ENCODE results near the gene KLK6.
"Not testable (repeated sequence)": the region's sequence is repeated elsewhere in the genome, so short reads cannot be mapped to it uniquely, and the experiment has no call there.

Gene KLK6

DNA sequence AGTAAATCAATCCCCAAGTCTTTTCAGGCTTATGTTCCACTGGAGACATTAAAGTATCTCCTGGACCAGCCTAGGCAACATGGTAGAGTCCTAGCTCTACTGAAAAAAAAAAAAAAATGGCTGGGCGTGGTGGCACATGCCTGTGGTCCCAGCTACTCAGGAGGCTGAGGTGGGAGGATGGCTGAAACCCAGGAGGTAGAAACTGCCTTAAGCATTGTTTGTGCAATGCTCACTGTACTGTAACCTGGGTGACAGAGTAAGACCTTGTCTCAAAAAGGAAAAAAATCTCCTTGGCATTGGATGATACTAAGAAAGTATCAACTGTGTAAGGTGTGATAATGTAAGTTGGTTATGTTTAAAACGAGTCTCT lies 23.3 kb upstream of the KLK6 start:
- no peak for DNase-seq (ENCODE audit: low read depth in 2 of 2)

DNA sequence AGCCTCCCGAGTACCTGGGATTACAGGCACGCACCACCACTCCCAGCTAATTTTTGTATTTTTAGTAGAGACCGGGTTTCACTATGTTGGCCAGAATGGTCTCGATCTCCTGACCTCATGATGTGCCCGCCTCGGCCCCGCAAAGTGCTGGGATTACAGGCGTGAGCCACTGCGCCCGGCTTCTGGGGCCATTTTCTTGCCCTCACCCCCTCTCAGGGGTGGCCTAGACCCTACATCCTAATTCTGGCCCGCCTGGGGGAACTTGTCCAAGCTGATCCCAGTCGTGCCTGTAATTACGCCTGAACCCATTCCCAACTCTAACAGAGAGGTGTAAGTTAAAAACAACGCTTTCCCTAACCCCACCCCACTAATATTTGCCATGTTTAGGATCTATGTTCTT lies 15.0 kb upstream of the KLK6 start:
- not testable (repeated sequence) for DNase-seq (ENCODE audit: low read depth in 2 of 2)

GRCh38 chr19:50983625-50984292 lies 14.4 kb upstream of the KLK6 start, which contains the start of gene KLK7:
Gene KLK7, minus strand, starts transcription at chr19:50983917. Its CDS starts 1,518 bp downstream, at chr19:50982399.
- no peak for DNase-seq (ENCODE audit: low read depth in 2 of 2)

GRCh38 chr19:50982186-50982585 lies 12.8 kb upstream of the KLK6 start:
- DNase-seq (ENCODE audit: low read depth in 2 of 2) = no peak

- no peak for DNase-seq (ENCODE audit: low read depth in 2 of 2)
Observed at GRCh38 chr19:50981587-50982146, 12.3 kb upstream of the KLK6 start.

DNA sequence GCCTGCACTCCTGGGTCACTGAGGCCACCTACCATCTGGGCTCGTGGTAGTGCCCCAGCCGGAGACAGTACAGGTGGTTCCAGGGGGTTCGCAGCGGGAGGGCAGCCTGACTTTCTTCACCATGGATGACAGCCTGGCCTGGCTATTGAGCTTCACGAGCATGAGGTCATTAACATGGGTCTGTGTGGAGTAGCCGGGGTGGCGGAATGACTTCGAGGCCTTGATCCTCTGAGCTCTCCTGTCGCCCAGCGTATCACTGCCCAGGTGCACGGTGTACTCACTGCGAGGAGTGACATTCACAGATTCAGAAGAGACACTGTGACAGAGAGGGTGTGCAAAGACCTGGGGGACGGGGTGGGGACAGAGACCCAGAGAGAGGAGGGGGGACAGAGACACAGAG lies 10.8 kb upstream of the KLK6 start:
- DNase-seq (ENCODE audit: low read depth in 2 of 2) = no peak

GRCh38 chr19:50979758-50980157 lies 10.4 kb upstream of the KLK6 start:
- DNase-seq (ENCODE audit: low read depth in 2 of 2) = no peak

- DNase-seq (ENCODE audit: low read depth in 2 of 2) = no peak
Observed at GRCh38 chr19:50978772-50979390, 9.5 kb upstream of the KLK6 start.

DNA sequence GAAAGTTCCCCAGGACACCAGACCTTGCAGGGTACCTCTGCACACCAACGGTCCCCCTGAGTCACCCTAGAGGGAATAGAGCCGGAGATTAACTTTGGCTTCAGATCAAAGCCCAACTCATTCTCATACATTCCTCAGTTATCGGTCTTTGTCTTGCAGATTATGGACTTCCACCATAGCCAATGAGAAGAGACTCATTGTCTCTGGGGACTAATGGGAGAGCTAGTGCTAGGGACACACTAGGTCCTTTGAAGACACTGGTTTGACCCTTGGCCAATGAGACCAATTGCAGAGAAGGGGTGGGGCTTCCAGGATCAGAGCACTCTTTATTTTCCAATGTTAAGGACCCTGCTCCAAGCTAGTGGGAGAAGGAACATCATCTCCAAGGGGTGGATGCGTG lies 8.2 kb upstream of the KLK6 start:
- DNase-seq (ENCODE audit: low read depth in 2 of 2) = no peak

DNA sequence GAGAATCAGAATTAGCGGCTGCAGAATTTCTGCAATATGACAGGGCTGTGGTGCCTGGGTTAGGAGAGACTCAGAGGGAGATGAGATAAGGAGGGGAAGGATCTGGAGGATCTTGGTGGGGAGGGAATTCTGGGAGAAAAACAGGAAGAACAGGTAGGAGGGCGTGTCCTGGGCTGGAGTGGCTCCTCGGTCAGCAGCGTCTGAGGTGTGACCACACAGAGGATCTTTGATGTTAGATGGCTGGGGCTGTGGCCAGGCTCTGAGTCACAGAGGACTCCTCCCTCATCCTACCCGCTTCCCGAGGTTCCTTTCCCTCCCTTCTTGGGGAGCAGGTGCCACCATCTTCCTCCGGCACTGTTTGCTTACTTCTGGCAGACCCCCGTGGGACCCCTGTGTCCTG lies 6.4 kb upstream of the KLK6 start:
- no peak for DNase-seq (ENCODE audit: low read depth in 2 of 2)

- DNase-seq (ENCODE audit: low read depth in 2 of 2) = no peak
Observed at GRCh38 chr19:50974702-50975556, 5.5 kb upstream of the KLK6 start.

DNA sequence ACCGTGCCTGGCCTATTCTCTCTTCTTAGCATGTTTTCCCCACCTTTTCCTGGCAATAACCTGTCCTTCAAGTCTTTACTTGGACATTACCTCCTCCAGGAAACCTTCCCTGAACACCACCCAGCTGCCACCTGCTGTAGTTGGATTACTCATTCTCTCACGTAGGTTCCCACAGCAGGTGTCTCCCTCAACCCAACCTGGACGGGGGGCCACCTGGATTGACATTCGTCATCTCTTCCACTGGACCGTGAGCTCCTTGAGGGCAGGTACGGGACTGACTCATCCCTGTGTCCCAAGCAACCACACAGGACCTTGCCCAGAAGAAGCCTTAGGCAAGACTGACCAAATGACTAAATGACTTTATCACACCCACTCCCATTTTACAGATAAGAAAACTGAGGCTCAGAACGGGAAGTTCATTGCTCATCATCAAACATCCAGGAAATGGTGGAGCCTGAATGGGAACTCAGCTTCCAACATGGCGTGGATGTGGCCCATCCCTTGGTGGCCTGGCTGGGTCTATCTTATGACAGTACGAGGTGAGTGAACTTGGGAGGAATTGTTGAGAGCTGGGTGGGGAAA lies 3.5 kb upstream of the KLK6 start:
- no peak for DNase-seq (ENCODE audit: low read depth in 2 of 2)

- not testable (repeated sequence) for DNase-seq (ENCODE audit: low read depth in 2 of 2)
Observed at GRCh38 chr19:50969810-50970209, 419 bp upstream of the KLK6 start.

DNA sequence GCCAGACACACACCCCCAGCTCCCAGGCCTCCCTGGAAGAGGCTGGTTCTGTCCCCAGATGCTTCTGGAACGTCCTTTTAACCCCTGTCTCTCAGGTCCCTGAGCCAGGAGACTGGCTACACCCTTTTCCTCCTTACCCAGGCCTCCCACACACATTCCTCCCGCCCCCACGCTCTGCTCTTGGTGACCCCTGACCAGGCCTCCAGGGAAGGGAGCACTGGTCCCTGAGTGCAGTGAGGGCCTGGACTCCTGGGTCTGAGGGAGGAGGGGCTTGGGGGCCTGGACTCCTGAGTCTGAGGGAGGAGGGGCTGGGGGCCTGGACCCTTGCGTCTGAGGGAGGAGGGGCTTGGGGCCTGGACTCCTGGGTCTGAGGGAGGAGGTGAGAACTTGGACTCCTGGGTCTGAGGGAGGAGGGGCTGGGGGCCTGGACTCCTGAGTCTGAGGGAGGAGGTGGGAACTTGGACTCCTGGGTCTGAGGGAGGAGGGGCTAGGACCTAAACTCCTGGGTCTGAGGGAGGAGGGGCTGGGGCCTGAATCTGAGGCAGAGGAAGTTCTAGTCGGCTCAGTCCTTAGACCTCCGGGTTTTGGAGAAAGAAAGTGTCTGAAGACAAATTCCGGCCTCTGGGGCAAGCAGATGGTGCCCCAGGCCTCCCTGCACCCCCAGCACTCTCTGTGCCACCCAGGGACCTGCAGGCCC lies 527 bp downstream of the KLK6 start:
- DNase-seq (ENCODE audit: low read depth in 2 of 2) = no peak

DNA sequence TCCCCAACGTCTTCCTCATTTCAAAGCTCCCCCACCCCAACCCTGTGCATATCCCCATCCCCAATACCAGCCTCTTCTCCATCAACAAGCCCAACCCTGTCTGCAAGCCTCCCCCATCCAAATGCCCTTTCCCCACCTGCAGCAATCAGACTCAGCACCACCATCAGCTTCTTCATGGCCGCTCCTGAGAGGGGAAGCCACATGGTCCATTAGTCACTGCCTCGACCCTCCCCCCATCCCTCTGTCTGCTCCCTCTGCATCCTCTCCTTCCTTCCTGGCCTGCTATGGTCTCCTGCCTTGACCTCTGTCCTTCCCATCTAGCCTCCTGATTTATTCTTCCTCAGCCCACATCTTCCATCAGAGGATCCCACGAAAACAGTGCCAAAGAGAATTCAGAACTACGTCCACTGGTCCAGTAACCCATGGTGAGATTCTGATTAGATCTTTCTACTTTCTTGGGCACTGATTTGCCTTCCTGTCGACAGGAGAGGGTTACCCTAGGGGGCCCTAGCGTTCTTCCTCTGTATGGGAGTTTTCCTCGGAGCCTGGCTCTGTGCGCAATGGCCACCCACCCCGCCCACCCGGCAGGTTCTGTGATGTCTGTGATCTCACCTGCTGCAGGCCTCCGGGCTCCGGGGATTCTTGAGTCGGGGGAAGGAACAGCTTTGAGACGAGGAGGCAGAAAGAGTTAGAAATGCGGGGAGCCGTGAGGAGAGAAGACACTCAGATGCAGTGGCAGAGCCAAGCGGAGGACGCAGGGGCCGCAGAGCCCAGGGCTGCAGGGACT lies 1.3 kb downstream of the KLK6 start:
- DNase-seq (ENCODE audit: low read depth in 2 of 2) = no peak

DNA sequence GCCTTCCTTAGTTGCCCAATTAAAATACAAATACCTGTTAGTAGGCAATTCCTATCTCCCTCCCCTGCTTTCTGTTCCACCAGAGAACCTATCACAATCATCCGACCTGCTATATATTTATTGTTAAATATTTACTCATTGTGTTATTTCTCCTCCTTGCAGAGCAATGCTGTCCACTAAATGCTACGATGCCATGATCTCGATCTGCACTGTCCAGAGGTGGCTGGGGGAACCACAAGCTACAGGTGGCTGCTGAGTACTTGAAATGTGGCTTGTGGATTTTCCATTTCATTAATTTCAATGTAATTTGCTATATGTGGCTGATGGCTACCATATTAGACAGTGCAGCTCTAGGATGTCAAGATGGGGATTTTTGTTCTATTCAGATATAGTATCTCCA lies 5.1 kb downstream of the KLK6 start:
- no peak for DNase-seq (ENCODE audit: low read depth in 2 of 2)

DNA sequence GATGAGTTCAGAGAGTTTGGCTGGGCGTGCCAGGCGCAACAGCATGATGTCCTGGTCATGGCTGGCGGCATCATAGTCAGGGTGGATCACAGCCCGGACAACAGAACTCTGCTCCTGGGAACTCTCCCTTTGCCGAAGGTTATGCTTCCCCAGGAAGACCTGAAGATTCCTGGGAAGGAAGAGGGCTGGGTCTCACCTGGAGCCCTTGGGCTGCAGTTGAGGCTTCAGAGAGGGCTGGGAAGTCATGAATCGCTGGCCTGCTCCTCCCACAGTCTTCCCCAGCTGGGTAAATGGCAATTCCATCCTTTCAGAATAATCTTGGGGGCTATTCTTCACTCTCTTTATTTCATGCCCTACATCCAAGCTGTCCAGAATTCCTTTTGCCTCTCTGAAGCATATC lies 6.0 kb downstream of the KLK6 start:
- no peak for DNase-seq (ENCODE audit: low read depth in 2 of 2)

- no peak for DNase-seq (ENCODE audit: low read depth in 2 of 2)
Observed at GRCh38 chr19:50962245-50962644, 7.1 kb downstream of the KLK6 start.

DNA sequence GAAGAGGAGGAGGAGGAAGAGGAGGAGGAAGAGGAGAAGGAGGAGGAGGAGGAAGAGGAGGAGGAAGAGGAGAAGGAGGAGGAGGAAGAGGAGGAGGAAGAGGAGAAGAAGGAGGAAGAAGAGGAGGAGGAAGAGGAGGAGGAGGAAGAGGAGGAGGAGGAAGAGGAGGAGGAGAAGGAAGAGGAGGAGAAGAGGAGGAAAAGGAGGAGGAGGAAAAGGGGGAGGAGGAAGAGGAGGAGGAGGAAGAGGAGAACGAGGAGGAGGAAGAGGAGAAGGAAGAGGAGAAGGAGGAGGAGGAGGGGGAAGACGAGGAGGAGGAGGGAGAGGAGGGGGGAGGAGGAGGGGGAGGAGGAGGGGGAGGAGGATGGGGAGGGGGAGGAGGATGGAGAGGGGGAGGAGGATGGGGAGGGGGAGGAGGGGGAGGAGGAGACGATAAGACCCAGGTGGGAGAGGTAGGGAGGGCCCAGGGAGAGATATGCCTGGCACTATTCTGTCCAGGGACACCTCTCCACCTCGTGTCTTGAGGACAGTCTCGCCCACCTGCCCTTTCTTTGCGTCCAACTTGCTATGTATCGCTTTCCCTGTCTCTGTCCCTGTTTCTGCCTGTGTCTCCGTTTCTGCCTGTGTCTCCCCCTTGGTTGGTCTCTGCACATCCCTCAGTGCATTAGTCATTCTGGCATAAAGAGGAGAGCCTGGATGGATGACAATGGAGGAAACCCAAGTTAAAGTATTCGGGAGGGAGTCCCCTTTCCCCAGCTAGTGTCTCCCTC lies 9.5 kb downstream of the KLK6 start:
- no peak for DNase-seq (ENCODE audit: low read depth in 2 of 2)

- no peak for DNase-seq (ENCODE audit: low read depth in 2 of 2)
Observed at GRCh38 chr19:50957587-50957986, 11.8 kb downstream of the KLK6 start.
